HG03097 (cell line): ENCODE data around the gene GK.
"Not testable (repeated sequence)": the region's sequence is repeated elsewhere in the genome, so short reads cannot be mapped to it uniquely, and the experiment has no call there.

ENCODE experiments used
- ATAC-seq: cut with Tn5 transposase; IDR thresholded peaks from one replicate; pipeline ENCODE4 v1.9.1; 2021; ENCODE audit not compliant: unreplicated experiment, low FRiP score

The GK gene

GRCh38 chrX:30653415-30654131 lies at the start of gene GK:
Gene GK, plus strand, starts transcription at chrX:30653423. Its CDS starts 115 bp downstream, at chrX:30653538.
- no peak for ATAC-seq

GRCh38 chrX:30607155-30607554 lies 46.1 kb upstream of the GK start:
- ATAC-seq: no peak

DNA sequence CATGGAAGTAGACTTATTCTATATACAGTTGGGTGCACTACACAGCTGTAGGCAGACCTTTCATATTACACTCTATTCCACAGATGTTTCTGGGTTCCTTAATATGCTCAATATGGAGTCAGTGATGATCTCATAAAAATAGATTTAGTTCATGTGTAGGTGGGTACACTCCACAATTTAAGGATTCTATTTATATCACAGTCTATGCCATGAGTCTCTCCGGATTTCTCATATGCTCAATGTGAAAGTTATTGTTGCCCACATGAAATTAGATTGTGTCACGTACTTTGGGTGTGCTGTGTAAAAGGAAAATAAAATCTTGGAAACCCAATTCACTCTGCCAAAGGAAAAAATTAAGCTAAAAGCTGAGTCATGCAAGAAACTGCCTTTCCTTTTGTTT lies 43.2 kb upstream of the GK start:
- no peak for ATAC-seq

DNA sequence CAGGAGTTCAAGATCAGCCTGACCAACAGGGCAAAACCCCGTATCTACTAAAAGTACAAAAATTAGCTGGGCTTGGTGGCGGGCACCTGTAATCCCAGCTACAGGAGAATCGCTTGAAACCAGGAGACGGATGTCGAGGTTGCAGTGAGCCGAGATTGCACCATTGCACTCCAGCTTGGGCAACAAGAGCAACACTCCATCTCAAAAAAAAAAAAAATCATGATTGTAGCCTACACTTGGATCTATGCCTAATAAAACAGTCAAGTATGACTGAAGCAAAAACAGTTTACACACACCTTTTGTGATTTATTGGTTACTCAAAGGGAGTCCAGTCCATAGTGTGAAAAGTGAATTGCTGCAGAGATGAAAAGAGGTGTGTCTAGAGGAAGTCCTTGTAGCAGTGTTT lies 41.0 kb upstream of the GK start:
- no peak for ATAC-seq

GRCh38 chrX:30613721-30614120 lies 39.5 kb upstream of the GK start:
- ATAC-seq: no peak

GRCh38 chrX:30615229-30615628 lies 38.0 kb upstream of the GK start:
- ATAC-seq: no peak

- ATAC-seq: no peak
Measured at GRCh38 chrX:30618160-30618765, 35.0 kb upstream of the GK start.

GRCh38 chrX:30620125-30620524 lies 33.1 kb upstream of the GK start:
- ATAC-seq: no peak

DNA sequence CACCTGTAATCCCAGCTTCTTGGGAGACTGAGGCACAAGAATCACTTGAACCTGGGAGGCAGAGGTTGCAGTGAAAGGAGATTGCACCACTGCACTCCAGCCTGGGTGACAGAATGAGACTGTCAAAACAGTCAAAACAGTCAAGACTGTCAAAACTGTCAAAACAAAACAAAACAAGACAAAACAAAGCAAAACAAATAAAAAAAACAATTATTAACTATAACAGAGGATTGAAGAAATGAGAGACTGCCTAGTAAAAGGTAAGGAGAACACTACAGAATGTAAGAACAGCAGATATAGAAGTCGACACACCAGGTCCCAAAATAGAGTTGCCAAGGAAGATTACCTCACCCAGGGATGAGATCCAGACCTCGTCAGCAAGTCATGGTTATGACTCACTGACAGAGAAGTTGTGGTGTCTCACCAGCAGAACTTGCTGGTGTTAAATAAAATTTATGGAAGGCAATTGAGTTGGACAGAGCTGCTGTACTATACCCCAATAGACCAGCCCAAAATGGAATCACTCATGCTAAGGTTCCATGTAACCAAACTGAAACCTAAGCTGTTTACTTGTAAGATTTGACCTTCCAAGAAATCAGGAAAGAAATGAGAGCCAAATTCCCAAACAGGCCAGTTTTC lies 32.1 kb upstream of the GK start:
- no peak for ATAC-seq

DNA sequence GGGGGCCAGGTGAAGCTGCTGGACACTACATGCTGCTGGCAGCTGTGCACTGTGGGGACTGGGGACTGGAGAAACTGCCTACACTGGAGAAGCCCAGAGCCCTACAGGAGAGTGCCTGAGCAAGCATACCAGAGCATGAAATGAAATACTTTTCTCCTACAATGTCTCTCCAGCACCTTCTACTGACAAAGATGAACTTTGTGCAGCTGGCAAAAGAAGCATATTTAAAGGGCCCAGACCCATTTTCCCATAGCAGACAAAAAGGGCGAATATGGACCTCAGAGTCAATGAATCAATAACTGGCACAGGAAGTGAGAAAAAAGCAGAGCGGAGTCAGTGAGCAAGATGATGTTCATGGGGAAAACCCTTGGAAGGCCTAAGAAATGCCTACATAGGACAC lies 30.9 kb upstream of the GK start:
- ATAC-seq: no peak

- no peak for ATAC-seq
Measured at GRCh38 chrX:30626402-30626801, 26.8 kb upstream of the GK start.

DNA sequence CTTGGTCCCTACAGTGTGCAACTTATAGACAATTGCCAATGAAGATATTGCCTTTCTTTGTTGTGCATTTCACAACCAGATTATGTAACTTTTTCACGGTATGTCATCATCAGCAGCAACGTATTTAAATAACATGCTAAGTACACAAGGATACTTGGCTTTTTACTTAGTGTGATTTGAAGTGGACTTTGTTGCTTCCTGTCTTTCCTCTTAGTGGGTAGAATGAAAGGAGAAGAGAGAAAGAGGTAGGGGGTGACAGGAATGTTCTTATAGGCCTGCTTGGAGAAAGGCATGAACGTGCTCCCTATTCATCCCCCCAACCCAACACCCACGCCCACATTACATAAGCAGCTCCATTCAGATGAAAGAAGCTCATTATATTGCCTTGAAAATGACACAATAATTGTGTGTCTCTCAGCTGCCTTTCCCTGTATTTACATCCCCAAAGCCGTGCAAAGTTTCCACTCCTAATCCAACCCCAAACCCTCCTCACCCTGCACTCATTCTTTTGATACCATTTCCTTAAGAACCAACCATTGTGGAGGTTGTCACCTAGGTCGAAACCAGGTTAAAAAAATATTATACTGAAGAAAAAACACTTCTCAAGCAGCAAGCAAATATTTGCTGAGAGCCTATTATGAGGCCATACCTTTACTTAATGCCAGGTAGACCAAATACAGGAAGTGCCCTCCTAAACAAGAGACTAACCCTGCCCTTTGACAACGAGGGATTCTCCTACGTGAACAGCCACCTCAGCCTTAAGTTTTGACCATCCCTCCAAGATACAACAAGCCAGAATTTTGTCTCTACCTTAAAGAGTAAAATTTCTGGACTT lies 25.2 kb upstream of the GK start:
- no peak for ATAC-seq

- not testable (repeated sequence) for ATAC-seq
Measured at GRCh38 chrX:30634070-30634469, 19.2 kb upstream of the GK start.

GRCh38 chrX:30635630-30636029 lies 17.6 kb upstream of the GK start:
- no peak for ATAC-seq

- ATAC-seq: no peak
Measured at GRCh38 chrX:30637874-30638815, 15.1 kb upstream of the GK start.

GRCh38 chrX:30639702-30640101 lies 13.5 kb upstream of the GK start:
- not testable (repeated sequence) for ATAC-seq

DNA sequence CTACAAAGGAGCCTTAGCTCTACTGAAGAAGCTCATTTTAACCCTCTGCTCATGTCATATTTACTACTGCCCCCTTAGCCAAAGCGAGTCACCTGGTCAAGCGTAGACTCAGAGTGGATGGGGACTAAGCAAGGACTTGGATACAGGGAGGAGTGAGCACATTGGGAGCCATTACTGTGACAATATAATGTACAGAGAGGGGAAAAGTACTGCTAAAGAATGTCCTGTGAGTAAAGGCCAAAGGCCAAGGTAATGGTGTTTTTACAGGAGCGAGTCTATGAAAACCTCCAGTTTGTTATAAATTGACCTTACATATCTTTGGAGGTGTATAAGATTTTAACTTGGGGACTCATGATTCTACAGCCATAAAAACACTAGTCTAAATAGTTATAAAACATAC lies 10.6 kb upstream of the GK start:
- ATAC-seq: no peak

- ATAC-seq: no peak
Measured at GRCh38 chrX:30643313-30643821, 9.9 kb upstream of the GK start.

- ATAC-seq: no peak
Measured at GRCh38 chrX:30649859-30650258, 3.4 kb upstream of the GK start.
